PC-9 (cell line): Measurements from ENCODE around the gene IQSEC1. TPM values are rescaled to one million over a fixed set of nuclear protein-coding genes. Genes with fewer than 3 reads are reported as not detected.

Experiments
- Bru-seq: library from RNA; stranded (reverse); fragments of 400-500 nt; gene quantifications from one replicate; lab custom pipeline; 2021; lab: Mats Ljungman, UMichigan
- BruChase-seq, 2 experiments: library from RNA; stranded (reverse); fragments of 400-500 nt; gene quantifications; one replicate each; lab custom pipeline; 2021; lab: Mats Ljungman, UMichigan
- BruUV-seq: library from RNA; stranded (reverse); fragments of 400-500 nt; replicated peaks from 2 replicates; lab custom pipeline; 2021; lab: Mats Ljungman, UMichigan
- CTCF ChIA-PET: fragments of 300-600 bp; sonication (Branson Sonifier 250); formaldehyde crosslinking; loops from one replicate; lab custom pipeline; 2022; ENCODE audit warnings: antibody characterized with exemption; lab: Charles Lee
- POLR2A ChIA-PET: fragments of 300-600 bp; sonication (Branson Sonifier 250); formaldehyde crosslinking; loops from one replicate; lab custom pipeline; 2022; ENCODE audit warnings: antibody characterized with exemption; ENCODE audit not compliant: unreplicated experiment; lab: Charles Lee
- DNase-seq, 2 experiments: peaks; one replicate each; pipeline versions ENCODE4 v3.0.0 to v3.0.0-alpha.2; 2015 to 2022; ENCODE audit warnings: mixed read lengths in 1 of 2
- H2AFZ ChIP-seq: fragments of 200-600 bp; sonication (generic); 2 replicates; pipeline ENCODE4 v1.8.1; 2017; ENCODE audit warnings: antibody characterized with exemption
- H3F3A ChIP-seq: fragments of 200-600 bp; sonication (generic); 2 replicates; pipeline ENCODE4 v1.8.1; 2017; ENCODE audit warnings: antibody characterized with exemption, mild to moderate bottlenecking, low read depth; ENCODE audit not compliant: insufficient read depth
- H3K27ac ChIP-seq: fragments of 200-600 bp; sonication (generic); 2 replicates; pipeline ENCODE4 v1.6.1; 2016; ENCODE audit warnings: mixed run types
- H3K27me3 ChIP-seq: fragments of 200-600 bp; sonication (generic); 2 replicates; pipeline ENCODE4 v1.6.1; 2016; ENCODE audit warnings: low read depth, mixed run types; ENCODE audit not compliant: insufficient read depth
- H3K36me3 ChIP-seq: fragments of 200-600 bp; sonication (generic); 2 replicates; pipeline ENCODE4 v1.6.1; 2016; ENCODE audit warnings: low read depth, mixed run types
- H3K4me1 ChIP-seq: fragments of 200-600 bp; sonication (generic); replicated peaks from 2 replicates; pipeline ENCODE4 v1.6.1; 2016; ENCODE audit warnings: mixed run types; ENCODE audit not compliant: insufficient read depth
- H3K4me2 ChIP-seq: fragments of 200-600 bp; sonication (generic); 2 replicates; pipeline ENCODE4 v1.6.1; 2017; ENCODE audit warnings: mixed run types
- H3K4me3 ChIP-seq: fragments of 200-600 bp; sonication (generic); 2 replicates; pipeline ENCODE4 v1.6.1; 2016; ENCODE audit warnings: mixed run types
- H3K79me2 ChIP-seq: fragments of 200-600 bp; sonication (generic); 2 replicates; pipeline ENCODE4 v1.6.1; 2017; ENCODE audit warnings: low read depth, mixed run types
- H3K9me2 ChIP-seq: fragments of 200-600 bp; sonication (generic); 2 replicates; pipeline ENCODE4 v1.8.1; 2017; ENCODE audit warnings: mild to moderate bottlenecking; ENCODE audit not compliant: insufficient read depth
- H3K9me3 ChIP-seq: fragments of 200-600 bp; sonication (generic); 2 replicates; pipeline ENCODE4 v1.8.1; 2016; ENCODE audit warnings: low read depth; ENCODE audit not compliant: insufficient read depth
- H4K20me1 ChIP-seq: fragments of 200-600 bp; sonication (generic); 2 replicates; pipeline ENCODE4 v1.8.1; 2017; ENCODE audit not compliant: insufficient read depth
- EZH2 ChIP-seq: fragments of 200-600 bp; sonication (generic); IDR thresholded peaks from 2 replicates; pipeline ENCODE4 v1.8.0; 2017; ENCODE audit warnings: antibody characterized with exemption, low read depth
- intact Hi-C: fragments of 100-400 bp; cut with micrococcal nuclease; formaldehyde crosslinking; loops from one replicate; pipeline ENCODE4 v1.10.0; 2022; ENCODE audit not compliant: unreplicated experiment
- long read RNA-seq: library from polyadenylated mRNA; stranded (forward); transcript quantifications from one replicate; pipeline ENCODE4 v2.0.0, GENCODE V29; 2022
- total RNA-seq: library from RNA; stranded (reverse); gene quantifications from 2 replicates; pipeline ENCODE4 v1.2.3, GENCODE V29; 2021
- TF ChIP-seq, protein P1 (sequence below): fragments of 200-600 bp; sonication (generic); conservative IDR thresholded peaks from 2 replicates; pipeline ENCODE4 v1.6.1; 2017; ENCODE audit warnings: mixed run types, antibody characterized with exemption, mild to moderate bottlenecking, moderate library complexity

The IQSEC1 gene
- total RNA-seq (30.1 and 30.7 TPM in 2 replicates), Bru-seq, nascent RNA (percentile 41 among the genes with signal in this experiment), BruChase-seq, experiment 1, labeled RNA remaining after a 2-hour chase (percentile 45 among the genes with signal in this experiment), BruChase-seq, experiment 2, labeled RNA remaining after a 6-hour chase (percentile 45 among the genes with signal in this experiment)
- long read RNA-seq, partial matches to known transcripts, result 2 of 34 reads
- long read RNA-seq, other reads (novel, unspliced or antisense), result 32 of 34 reads

DNA sequence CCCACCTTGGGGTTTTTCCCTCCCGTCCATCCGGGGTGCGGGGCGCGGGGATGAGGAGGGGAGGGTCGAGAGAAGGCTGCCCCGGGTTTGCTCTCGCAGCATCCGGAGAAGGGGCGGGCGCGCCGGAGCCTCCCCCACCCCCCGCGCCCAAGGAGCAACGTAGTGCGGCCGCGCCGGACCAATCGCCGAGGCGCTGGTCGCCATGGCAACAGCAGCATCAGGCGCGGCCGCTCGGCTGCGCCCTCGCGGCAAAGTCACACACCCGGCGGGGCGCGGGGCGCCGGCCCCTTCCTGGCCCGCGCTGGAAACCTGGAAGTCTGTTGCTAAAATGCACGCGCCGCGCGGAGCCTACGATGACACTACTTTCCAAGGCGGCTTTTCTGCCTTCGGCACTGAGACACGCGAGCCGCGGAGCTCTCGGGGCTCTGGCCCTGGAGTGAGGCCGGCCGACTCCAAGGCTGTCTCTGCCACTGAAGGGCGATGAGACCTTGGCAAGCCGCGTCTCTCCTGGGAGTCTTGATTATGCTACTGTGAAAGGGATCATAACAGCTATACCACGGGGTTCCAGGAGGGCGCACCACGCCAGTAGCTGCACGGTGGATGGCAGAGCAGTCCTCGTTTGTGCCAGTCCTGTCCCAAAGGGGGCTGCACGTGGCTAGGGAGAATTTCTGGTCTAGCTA, at the start of gene IQSEC1:
Gene IQSEC1, minus strand, starts transcription at position 104 of the 680 bp plus-strand sequence. CDS start 415 bp downstream, outside the sequence.
- H3K36me3 ChIP-seq, result no peaks in the 10 kb centered on the region
- no peaks in the 10 kb centered on the region for H3F3A ChIP-seq
- no peaks in the 10 kb centered on the region for H3K9me3 ChIP-seq
- ChIA-PET POLR2A (no interaction called here), CTCF (no interaction called here)
- H3K4me2 ChIP-seq, result no peak within 1 kb of the TSS
- no peak within 1 kb of the TSS for H2AFZ ChIP-seq
- no peaks in the 10 kb centered on the region for H4K20me1 ChIP-seq
- H3K79me2 ChIP-seq, result no peaks in the 10 kb centered on the region
- no peak within 1 kb of the TSS for H3K27ac ChIP-seq
- no peaks in the 10 kb centered on the region for H3K9me2 ChIP-seq
- TF ChIP-seq EZH2, result no peak
- TF ChIP-seq, protein P1, sequence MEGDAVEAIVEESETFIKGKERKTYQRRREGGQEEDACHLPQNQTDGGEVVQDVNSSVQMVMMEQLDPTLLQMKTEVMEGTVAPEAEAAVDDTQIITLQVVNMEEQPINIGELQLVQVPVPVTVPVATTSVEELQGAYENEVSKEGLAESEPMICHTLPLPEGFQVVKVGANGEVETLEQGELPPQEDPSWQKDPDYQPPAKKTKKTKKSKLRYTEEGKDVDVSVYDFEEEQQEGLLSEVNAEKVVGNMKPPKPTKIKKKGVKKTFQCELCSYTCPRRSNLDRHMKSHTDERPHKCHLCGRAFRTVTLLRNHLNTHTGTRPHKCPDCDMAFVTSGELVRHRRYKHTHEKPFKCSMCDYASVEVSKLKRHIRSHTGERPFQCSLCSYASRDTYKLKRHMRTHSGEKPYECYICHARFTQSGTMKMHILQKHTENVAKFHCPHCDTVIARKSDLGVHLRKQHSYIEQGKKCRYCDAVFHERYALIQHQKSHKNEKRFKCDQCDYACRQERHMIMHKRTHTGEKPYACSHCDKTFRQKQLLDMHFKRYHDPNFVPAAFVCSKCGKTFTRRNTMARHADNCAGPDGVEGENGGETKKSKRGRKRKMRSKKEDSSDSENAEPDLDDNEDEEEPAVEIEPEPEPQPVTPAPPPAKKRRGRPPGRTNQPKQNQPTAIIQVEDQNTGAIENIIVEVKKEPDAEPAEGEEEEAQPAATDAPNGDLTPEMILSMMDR, result no peak
- no peak for DNase-seq
- no peak within 1 kb of the TSS for H3K4me3 ChIP-seq
- H3K27me3 ChIP-seq, result no peaks in the 10 kb centered on the region
- intact Hi-C loops, result no loop called here
- H3K4me1 ChIP-seq, result no peaks in the 10 kb centered on the region
- BruUV-seq, result no TSS peak

GRCh38 chr3:13122081-13123012, 49.1 kb upstream of the IQSEC1 start:
- CTCF ChIA-PET, result no interaction called here
- no peaks in the 10 kb centered on the region for H3K27me3 ChIP-seq

More at GRCh38 chr3:13122081-13123012, 49.1 kb upstream of the IQSEC1 start:
- intact Hi-C loops, result no loop called here
- Histone ChIP-seq H3K9me2 (no peaks in the 10 kb centered on the region), H3K27ac (no peak overlapping the region), H3K9me3 (no peaks in the 10 kb centered on the region), H4K20me1 (no peaks in the 10 kb centered on the region), H3K36me3 (no peaks in the 10 kb centered on the region), H3K4me2 (no peak overlapping the region), H3K4me1 (no peaks in the 10 kb centered on the region), H2AFZ (no peak overlapping the region), H3K79me2 (no peaks in the 10 kb centered on the region), H3F3A (0 out of 2 replicates have a peak, but pooled peaks cover 3% of the 10 kb centered on the region), H3K4me3 (no peak overlapping the region)
- TF ChIP-seq, protein P1, result no peak
- no peak for TF ChIP-seq EZH2
- BruUV-seq, result no TSS peak
- POLR2A ChIA-PET, result no interaction called here
- no peak for DNase-seq
